ENCODE data around the gene THEMIS.
"Not testable (repeated sequence)": the region's sequence is repeated elsewhere in the genome, so short reads cannot be mapped to it uniquely, and the experiment has no call there.

Gene THEMIS

GRCh38 chr6:127900935-127901334 is at the start of gene THEMIS:
TSS of gene THEMIS (minus strand) at chr6:127901058. CDS start at chr6:127900932, 126 bp downstream.
- DNase-seq, result peak; percentile 68

GRCh38 chr6:127949251-127949650 is 48.4 kb upstream of the THEMIS start:
- DNase-seq, result no peak

- no peak for DNase-seq
Measured at GRCh38 chr6:127946388-127946787, 45.5 kb upstream of the THEMIS start.

GRCh38 chr6:127945434-127946097 is 44.7 kb upstream of the THEMIS start:
- no peak for DNase-seq

GRCh38 chr6:127941228-127941627 is 40.4 kb upstream of the THEMIS start:
- no peak for DNase-seq

- DNase-seq, result no peak
Measured at GRCh38 chr6:127939442-127940066, 38.7 kb upstream of the THEMIS start.

- no peak for DNase-seq
Measured at GRCh38 chr6:127938701-127939100, 37.8 kb upstream of the THEMIS start.

- DNase-seq, result no peak
Measured at GRCh38 chr6:127937747-127938146, 36.9 kb upstream of the THEMIS start.

- no peak for DNase-seq
Measured at GRCh38 chr6:127937102-127937501, 36.2 kb upstream of the THEMIS start.

GRCh38 chr6:127934956-127935355 is 34.1 kb upstream of the THEMIS start:
- no peak for DNase-seq

- DNase-seq, result no peak
Measured at GRCh38 chr6:127933852-127934840, 33.3 kb upstream of the THEMIS start.

GRCh38 chr6:127933137-127933536 is 32.3 kb upstream of the THEMIS start:
- DNase-seq, result no peak

GRCh38 chr6:127932708-127933107 is 31.9 kb upstream of the THEMIS start:
- DNase-seq, result no peak

- not testable (repeated sequence) for DNase-seq
Measured at GRCh38 chr6:127926441-127926840, 25.6 kb upstream of the THEMIS start.

- DNase-seq, result no peak
Measured at GRCh38 chr6:127924440-127924839, 23.6 kb upstream of the THEMIS start.

GRCh38 chr6:127924031-127924430 is 23.2 kb upstream of the THEMIS start:
- no peak for DNase-seq

- DNase-seq, result no peak
Measured at GRCh38 chr6:127923135-127923534, 22.3 kb upstream of the THEMIS start.

- DNase-seq, result no peak
Measured at GRCh38 chr6:127921982-127922381, 21.1 kb upstream of the THEMIS start.

- no peak for DNase-seq
Measured at GRCh38 chr6:127920804-127921203, 19.9 kb upstream of the THEMIS start.

- no peak for DNase-seq
Measured at GRCh38 chr6:127918506-127919427, 17.9 kb upstream of the THEMIS start.

GRCh38 chr6:127917766-127918165 is 16.9 kb upstream of the THEMIS start:
- no peak for DNase-seq

GRCh38 chr6:127914240-127914639 is 13.4 kb upstream of the THEMIS start:
- no peak for DNase-seq
